Tibial artery (tissue), 4 donors: ENCODE data around the gene C1QTNF8.

Experiments
- DNase-seq, 2 donors: peaks; one replicate each; pipeline ENCODE4 v3.0.0-alpha.2; 2019
- H3K27ac ChIP-seq, 2 donors: fragments of 200-600 bp; sonication (generic) in 1 of 2; 1 replicate in 1 of 2; 2 replicates in 1 of 2; pipeline ENCODE4 v1.5.1; 2018 to 2019; ENCODE audit warnings: mild to moderate bottlenecking in 1 of 2
- H3K27me3 ChIP-seq, 2 donors: fragments of 200-600 bp; sonication (generic) in 1 of 2; one replicate each; pipeline versions ENCODE4 v1.5.1 to v1.6.0; 2016 to 2019
- H3K36me3 ChIP-seq, 3 donors: fragments of 200-600 bp; sonication (generic) in 2 of 3; one replicate each; pipeline ENCODE4 v1.5.1; 2016 to 2019; ENCODE audit warnings: mild to moderate bottlenecking in 2 of 3
- H3K4me1 ChIP-seq, 4 donors: fragments of 200-600 bp; sonication (generic) in 2 of 4; 1 replicate in 3 of 4; 2 replicates in 1 of 4; pipeline ENCODE4 v1.5.1; 2016 to 2019
- H3K4me3 ChIP-seq, 2 donors: fragments of 200-600 bp; sonication (generic) in 1 of 2; 1 replicate in 1 of 2; 2 replicates in 1 of 2; pipeline ENCODE4 v1.5.1; 2018 to 2019; ENCODE audit warnings: mild to moderate bottlenecking in 2 of 2
- H3K9me3 ChIP-seq, 3 donors: fragments of 200-600 bp; sonication (generic) in 1 of 3; one replicate each; pipeline ENCODE4 v1.5.1; 2016 to 2019
- CTCF ChIP-seq, 2 experiments: fragments of 200-600 bp in 1 of 2; fragments of 450-650 bp in 1 of 2; IDR thresholded peaks; one replicate each; pipeline ENCODE4 v1.5.1; 2017 to 2019; ENCODE audit warnings: antibody characterized with exemption in 2 of 2, mild to moderate bottlenecking in 1 of 2, moderate library complexity in 1 of 2
- intact Hi-C: fragments of 100-400 bp; cut with DNase I; formaldehyde crosslinking; loops from one replicate; pipeline ENCODE4 v1.15.0; 2023; ENCODE audit warnings: low total_unique reads

The C1QTNF8 gene

GRCh38 chr16:1049113-1049975, 46.7 kb downstream of the C1QTNF8 start:
- no peak for DNase-seq
- Histone ChIP-seq H3K4me1 (peaks cover 0 to 27% (median 4%) of the 10 kb centered on the region in 4 donors), H3K27me3 (peaks cover 0 to 98% of the 10 kb centered on the region in 2 donors), H3K27ac (no peak overlapping the region), H3K9me3 (no peaks in the 10 kb centered on the region), H3K4me3 (no peak overlapping the region), H3K36me3 (no peaks in the 10 kb centered on the region)
- TF ChIP-seq CTCF (IDR thresholded peaks at IDR 0.05): no peak
- intact Hi-C loops: no loop called here

- intact Hi-C loops: no loop called here
- TF ChIP-seq CTCF (IDR thresholded peaks at IDR 0.05): no peak
- H3K4me1 ChIP-seq: peaks cover 0 to 35% (median 7%) of the 10 kb centered on the region in 4 donors
- no peak for DNase-seq
- H3K27ac ChIP-seq: no peak overlapping the region
- peaks cover 0 to 98% of the 10 kb centered on the region in 2 donors for H3K27me3 ChIP-seq
- no peaks in the 10 kb centered on the region for H3K9me3 ChIP-seq
- no peak overlapping the region for H3K4me3 ChIP-seq
- H3K36me3 ChIP-seq: no peaks in the 10 kb centered on the region
Observed at GRCh38 chr16:1048442-1049112, 47.5 kb downstream of the C1QTNF8 start.

- TF ChIP-seq CTCF (IDR thresholded peaks at IDR 0.05): no peak
- Histone ChIP-seq H3K27me3 (peaks cover 0 to 96% of the 10 kb centered on the region in 2 donors), H3K4me1 (peaks cover 0 to 35% (median 7%) of the 10 kb centered on the region in 4 donors), H3K4me3 (no peak overlapping the region), H3K9me3 (no peaks in the 10 kb centered on the region), H3K36me3 (no peaks in the 10 kb centered on the region), H3K27ac (no peak overlapping the region)
- no peak for DNase-seq
- intact Hi-C loops: no loop called here
Observed at GRCh38 chr16:1047801-1048200, 48.2 kb downstream of the C1QTNF8 start.

- H3K27ac ChIP-seq: no peak overlapping the region
Observed at GRCh38 chr16:1047123-1047522, 48.9 kb downstream of the C1QTNF8 start.

More at GRCh38 chr16:1047123-1047522, 48.9 kb downstream of the C1QTNF8 start:
- Histone ChIP-seq H3K4me1 (peaks cover 0 to 35% (median 7%) of the 10 kb centered on the region in 4 donors), H3K36me3 (no peaks in the 10 kb centered on the region), H3K4me3 (no peak overlapping the region), H3K9me3 (no peaks in the 10 kb centered on the region), H3K27me3 (peaks cover 0 to 96% of the 10 kb centered on the region in 2 donors)
- intact Hi-C loops: no loop called here
- TF ChIP-seq CTCF (IDR thresholded peaks at IDR 0.05): no peak
- DNase-seq: no peak
